AG04450 (cell line): ENCODE measurements around the gene CKS1B. TPM values are rescaled to one million over a fixed set of nuclear protein-coding genes. Genes with fewer than 3 reads are reported as not detected.
"Not testable (repeated sequence)": the region's sequence is repeated elsewhere in the genome, so short reads cannot be mapped to it uniquely, and the experiment has no call there.

Experiments
- CTCF ChIA-PET: fragments of 300-600, 350-600 bp; formaldehyde crosslinking; extraction: SDS; loops from one replicate; lab custom pipeline; 2022; ENCODE audit warnings: antibody characterized with exemption, inconsistent platforms; lab: Charles Lee
- POLR2A ChIA-PET: fragments of 350-600 bp; formaldehyde crosslinking; extraction: SDS; loops from one replicate; lab custom pipeline; 2021; ENCODE audit warnings: antibody characterized with exemption, inconsistent platforms; lab: Yijun Ruan, JAX
- DNase-seq: peaks from one replicate; pipeline ENCODE4 v3.0.0-alpha.2; 2011; ENCODE audit warnings: low read depth, low spot score
- H3K27ac ChIP-seq: one replicate; pipeline ENCODE4 v1.5.1; 2012; ENCODE audit warnings: low read depth, low read length, control low read depth
- H3K27me3 ChIP-seq: one replicate; pipeline ENCODE4 v1.6.0; 2012; ENCODE audit warnings: low read length; ENCODE audit not compliant: control insufficient read depth, insufficient read depth
- H3K4me3 ChIP-seq: 2 replicates; pipeline ENCODE4 v1.5.1; 2011; ENCODE audit warnings: mild to moderate bottlenecking, low read depth, low read length, control low read depth
- H3K9me3 ChIP-seq: 2 replicates; pipeline ENCODE4 v1.5.1; 2012; ENCODE audit warnings: low read length; ENCODE audit not compliant: control insufficient read depth, insufficient read depth
- polyA plus RNA-seq: library from polyadenylated mRNA; depleted of rRNA; stranded (reverse); fragments of >200 nt; gene quantifications from 2 replicates; pipeline ENCODE4 v1.2.3, GENCODE V29; 2011
- TF ChIP-seq, protein P1 (sequence below): IDR thresholded peaks from 2 replicates; pipeline ENCODE4 v1.5.1; 2011; ENCODE audit warnings: low read depth, low read length, control low read depth, inconsistent platforms

Gene CKS1B
- polyA plus RNA-seq, 1 experiment, result 81.3 TPM

DNA sequence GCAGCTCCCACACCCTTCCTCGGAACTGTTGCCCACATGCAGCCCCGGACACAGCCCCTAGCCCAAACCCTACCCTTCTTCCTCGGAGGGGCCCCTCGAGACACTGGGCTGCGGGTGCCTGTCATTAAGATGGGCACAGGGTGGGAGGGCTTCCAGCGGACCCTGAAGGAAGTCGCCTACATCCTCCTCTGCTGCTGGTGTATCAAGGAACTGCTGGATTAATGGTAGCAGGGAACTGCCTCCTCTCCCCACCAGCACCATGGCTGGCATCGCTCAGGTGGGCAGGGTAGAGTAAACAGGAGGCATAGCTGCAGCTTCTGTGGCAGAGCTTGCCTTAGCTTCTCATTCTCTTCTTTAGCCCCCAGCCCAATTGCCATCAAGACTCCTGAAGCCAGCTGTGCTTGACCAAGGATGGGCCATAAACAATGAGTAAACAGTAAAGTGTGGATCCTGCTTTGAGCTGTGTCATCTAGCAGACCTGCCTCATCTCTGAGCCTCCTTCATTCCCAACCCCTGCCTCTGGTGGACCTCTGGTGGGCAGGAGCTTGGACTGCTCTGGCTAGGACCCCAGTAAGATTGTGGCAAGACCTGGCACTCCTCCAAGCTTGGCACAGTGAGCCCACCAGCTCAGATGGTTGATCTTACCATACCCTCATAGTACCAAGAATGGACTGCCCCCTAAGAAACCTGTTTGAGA, 19.2 kb downstream of the CKS1B start, which contains the start of gene LENEP:
LENEP (plus strand) TSS at position 15 of the 697 bp plus-strand sequence; CDS start at position 37, 22 bp downstream.
- no peaks in the 10 kb centered on the region for H3K9me3 ChIP-seq
- TF ChIP-seq, protein P1, sequence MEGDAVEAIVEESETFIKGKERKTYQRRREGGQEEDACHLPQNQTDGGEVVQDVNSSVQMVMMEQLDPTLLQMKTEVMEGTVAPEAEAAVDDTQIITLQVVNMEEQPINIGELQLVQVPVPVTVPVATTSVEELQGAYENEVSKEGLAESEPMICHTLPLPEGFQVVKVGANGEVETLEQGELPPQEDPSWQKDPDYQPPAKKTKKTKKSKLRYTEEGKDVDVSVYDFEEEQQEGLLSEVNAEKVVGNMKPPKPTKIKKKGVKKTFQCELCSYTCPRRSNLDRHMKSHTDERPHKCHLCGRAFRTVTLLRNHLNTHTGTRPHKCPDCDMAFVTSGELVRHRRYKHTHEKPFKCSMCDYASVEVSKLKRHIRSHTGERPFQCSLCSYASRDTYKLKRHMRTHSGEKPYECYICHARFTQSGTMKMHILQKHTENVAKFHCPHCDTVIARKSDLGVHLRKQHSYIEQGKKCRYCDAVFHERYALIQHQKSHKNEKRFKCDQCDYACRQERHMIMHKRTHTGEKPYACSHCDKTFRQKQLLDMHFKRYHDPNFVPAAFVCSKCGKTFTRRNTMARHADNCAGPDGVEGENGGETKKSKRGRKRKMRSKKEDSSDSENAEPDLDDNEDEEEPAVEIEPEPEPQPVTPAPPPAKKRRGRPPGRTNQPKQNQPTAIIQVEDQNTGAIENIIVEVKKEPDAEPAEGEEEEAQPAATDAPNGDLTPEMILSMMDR, result no peak
- CTCF ChIA-PET, result interaction anchor here (0.7 to 4.1 kb wide), 10 partner anchors 9 to 434 kb away, joined by 3 to 28 read pairs (median 4); partner anchors contain the start of genes ADAM15, FLAD1 and PBXIP1

DNA sequence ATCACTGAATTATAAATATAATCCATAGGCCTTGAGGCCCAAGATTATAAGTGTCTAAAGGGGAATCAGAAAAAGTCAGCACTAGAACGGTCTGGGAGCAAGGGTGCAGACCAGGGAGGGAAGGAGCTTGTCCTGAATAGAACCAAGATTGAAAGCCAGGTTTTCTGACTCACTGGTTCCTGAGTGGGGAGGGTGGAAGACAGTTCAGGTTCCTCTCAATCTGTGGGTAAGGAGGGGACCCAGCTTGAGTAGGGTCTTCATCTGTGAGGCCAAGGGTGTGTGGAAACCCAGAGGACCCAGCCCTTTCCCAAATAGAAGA, 19.7 kb downstream of the CKS1B start:
- CTCF ChIA-PET, result interaction anchor here (0.7 to 4.1 kb wide), 8 partner anchors 10 to 435 kb away, joined by 3 to 28 read pairs (median 4); partner anchors contain the start of genes ADAM15, FLAD1 and PBXIP1
- Histone ChIP-seq H3K4me3 (no peak overlapping the region), H3K9me3 (no peaks in the 10 kb centered on the region), H3K27ac (no peak overlapping the region), H3K27me3 (no peaks in the 10 kb centered on the region)
- POLR2A ChIA-PET, result interaction anchor here (0.8 to 2.0 kb wide), 3 partner anchors 21 to 90 kb away, joined by 5 to 14 read pairs (median 5); partner anchors contain the start of gene SHC1
- TF ChIP-seq, protein P1, result no peak
- no peak for DNase-seq

More for the DNA sequence above, 19.2 kb downstream of the CKS1B start, which contains the start of gene LENEP:
- DNase-seq, result no peak
- Histone ChIP-seq H3K4me3 (no peak within 1 kb of the TSS), H3K27me3 (no peaks in the 10 kb centered on the region), H3K27ac (peak within 1 kb of the TSS; percentile 21)
- POLR2A ChIA-PET, result interaction anchor here (0.6 to 2.0 kb wide), 3 partner anchors 23 to 91 kb away, joined by 3 to 14 read pairs (median 5); partner anchors contain the start of gene SHC1

DNA sequence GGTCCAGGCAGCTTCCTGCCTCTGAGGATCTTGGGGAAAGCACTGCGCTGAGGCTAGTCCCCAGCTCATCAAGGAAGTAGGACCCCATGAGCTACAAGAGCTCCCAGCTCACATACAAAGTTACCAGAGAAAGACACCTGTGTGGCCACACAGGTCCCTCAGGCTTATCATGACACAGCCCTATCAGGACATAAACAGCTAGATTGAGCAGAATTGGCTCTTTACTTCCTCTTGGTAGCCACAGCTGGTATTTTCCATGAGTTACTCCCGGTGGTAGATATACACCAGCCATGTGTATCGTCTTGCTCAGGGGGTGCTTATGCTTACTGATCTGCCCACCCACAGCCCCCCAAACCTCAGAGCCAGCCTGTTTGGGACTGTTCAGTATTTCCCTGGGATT, 20.1 kb downstream of the CKS1B start:
- Histone ChIP-seq H3K27ac (no peak overlapping the region), H3K9me3 (no peaks in the 10 kb centered on the region), H3K4me3 (no peak overlapping the region), H3K27me3 (no peaks in the 10 kb centered on the region)
- CTCF ChIA-PET, result interaction anchor here (1.1 to 4.1 kb wide), 9 partner anchors 11 to 94 kb away, joined by 3 to 28 read pairs (median 4); partner anchors contain the start of genes ADAM15, FLAD1, PBXIP1 and SHC1
- POLR2A ChIA-PET, result interaction anchor here (0.8 to 2.0 kb wide), 2 partner anchors 21 to 24 kb away, joined by 5 to 14 read pairs; partner anchors contain the start of gene SHC1
- DNase-seq, result no peak
- TF ChIP-seq, protein P1, result no peak

DNA sequence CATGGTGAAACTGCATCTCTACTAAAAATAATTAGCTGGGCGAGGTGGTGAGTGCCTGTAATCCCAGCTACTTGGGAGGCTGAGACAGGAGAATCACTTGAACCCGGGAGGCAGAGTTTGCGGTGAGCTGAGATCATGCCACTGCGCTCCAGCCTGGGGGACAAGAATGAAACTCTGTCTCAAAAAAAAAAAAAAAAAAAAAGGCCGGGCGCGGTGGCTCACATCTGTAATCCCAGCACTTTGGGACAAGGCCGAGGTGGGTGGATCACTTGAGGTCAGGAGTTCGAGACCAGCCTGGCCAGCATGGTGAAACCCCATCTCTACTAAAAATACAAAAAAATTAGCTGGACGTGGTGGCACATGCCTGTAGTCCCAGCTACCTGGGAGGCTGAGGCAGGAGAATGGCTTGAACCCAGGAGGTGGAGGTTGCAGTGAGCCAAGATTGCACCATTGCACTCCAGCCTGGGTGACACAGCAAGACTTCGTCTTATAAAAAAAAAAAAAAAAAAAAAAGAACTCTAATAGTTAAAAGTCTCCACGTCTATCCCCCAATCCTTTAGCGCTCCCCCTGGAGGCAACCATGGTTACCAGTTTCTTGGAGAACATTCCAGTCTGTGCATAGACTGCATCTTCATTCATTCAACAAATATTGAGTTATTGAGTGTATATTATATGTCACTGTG, 21.0 kb downstream of the CKS1B start:
- not testable (repeated sequence) for DNase-seq, H3K4me3 ChIP-seq, H3K9me3 ChIP-seq, H3K27me3 ChIP-seq, H3K27ac ChIP-seq
- TF ChIP-seq, protein P1, result peak; percentile 50
- CTCF ChIA-PET, result interaction anchor here (0.6 to 4.1 kb wide), 14 partner anchors 8 to 174 kb away, joined by 3 to 28 read pairs (median 4); partner anchors contain the start of genes ADAM15, FLAD1, PBXIP1 and PMVK
- POLR2A ChIA-PET, result interaction anchor here (0.7 to 1.3 kb wide), 4 partner anchors 8 to 26 kb away, joined by 5 to 9 read pairs (median 8); partner anchors contain the start of gene SHC1
